Transverse colon (tissue), 4 donors: ENCODE results near the gene ONECUT1.

Experiments
- EP300 ChIP-seq: sonication (generic); formaldehyde crosslinking; IDR thresholded peaks from one replicate; pipeline ENCODE4 v1.6.1; 2017; ENCODE audit warnings: antibody characterized with exemption, low read depth
- POLR2A ChIP-seq: fragments of 450-650 bp; IDR thresholded peaks from one replicate; pipeline ENCODE4 v1.6.1; 2016; ENCODE audit warnings: antibody characterized with exemption, mild to moderate bottlenecking, moderate library complexity
- POLR2AphosphoS5 ChIP-seq, 3 donors: sonication (generic); formaldehyde crosslinking; IDR thresholded peaks; one replicate each; pipeline ENCODE4 v1.6.1; 2016; ENCODE audit warnings: antibody characterized with exemption in 3 of 3
- TF ChIP-seq, protein P1 (sequence below), 5 experiments: fragments of 200-600 bp in 3 of 5; fragments of 450-650 bp in 2 of 5; sonication (generic) in 3 of 5; IDR thresholded peaks; 1 replicate in 2 of 5; 2 replicates in 3 of 5; pipeline ENCODE4 v1.5.1; 2016 to 2017; ENCODE audit warnings: antibody characterized with exemption in 5 of 5, inconsistent platforms in 3 of 5, mild to moderate bottlenecking in 2 of 5, moderate library complexity in 1 of 5

DNA sequence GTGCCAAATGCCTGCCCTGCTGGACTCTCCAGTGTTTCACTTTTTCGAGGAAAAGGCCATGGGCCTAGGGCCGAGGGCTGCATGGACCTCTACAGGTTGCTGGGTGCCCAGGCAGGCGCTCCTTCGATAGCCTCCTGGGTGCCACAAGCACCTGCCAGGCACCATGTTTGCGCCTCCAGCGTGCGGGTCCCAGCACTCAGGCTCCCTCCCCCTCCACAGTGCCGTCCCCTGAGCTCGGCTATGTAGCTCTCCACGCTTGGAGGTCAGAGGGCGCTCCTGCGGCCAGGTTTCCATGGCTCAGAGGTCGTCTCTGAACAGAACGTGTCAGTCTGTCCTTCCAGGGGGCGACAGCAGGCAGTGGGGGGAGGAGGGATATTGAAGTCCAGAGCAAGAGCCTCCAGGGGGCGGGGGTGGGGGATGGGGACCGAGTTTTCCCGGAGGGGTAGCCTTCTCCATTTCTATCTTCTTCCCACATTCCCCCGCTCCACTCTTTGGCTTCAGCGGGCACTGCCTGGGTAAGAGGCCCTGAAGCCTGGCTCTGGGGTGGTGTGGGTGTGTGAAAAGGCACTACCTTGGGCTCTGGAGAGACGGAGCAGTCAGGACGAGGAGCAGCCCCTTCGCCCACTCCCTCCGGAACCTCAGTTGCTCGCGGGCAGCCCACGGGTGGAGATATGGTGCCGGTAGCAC lies 3.6 kb downstream of the ONECUT1 start:
- TF ChIP-seq POLR2A (no peak), POLR2AphosphoS5 (IDR thresholded peaks at IDR 0.05) (no peak), EP300 (no peak)
- TF ChIP-seq, protein P1, sequence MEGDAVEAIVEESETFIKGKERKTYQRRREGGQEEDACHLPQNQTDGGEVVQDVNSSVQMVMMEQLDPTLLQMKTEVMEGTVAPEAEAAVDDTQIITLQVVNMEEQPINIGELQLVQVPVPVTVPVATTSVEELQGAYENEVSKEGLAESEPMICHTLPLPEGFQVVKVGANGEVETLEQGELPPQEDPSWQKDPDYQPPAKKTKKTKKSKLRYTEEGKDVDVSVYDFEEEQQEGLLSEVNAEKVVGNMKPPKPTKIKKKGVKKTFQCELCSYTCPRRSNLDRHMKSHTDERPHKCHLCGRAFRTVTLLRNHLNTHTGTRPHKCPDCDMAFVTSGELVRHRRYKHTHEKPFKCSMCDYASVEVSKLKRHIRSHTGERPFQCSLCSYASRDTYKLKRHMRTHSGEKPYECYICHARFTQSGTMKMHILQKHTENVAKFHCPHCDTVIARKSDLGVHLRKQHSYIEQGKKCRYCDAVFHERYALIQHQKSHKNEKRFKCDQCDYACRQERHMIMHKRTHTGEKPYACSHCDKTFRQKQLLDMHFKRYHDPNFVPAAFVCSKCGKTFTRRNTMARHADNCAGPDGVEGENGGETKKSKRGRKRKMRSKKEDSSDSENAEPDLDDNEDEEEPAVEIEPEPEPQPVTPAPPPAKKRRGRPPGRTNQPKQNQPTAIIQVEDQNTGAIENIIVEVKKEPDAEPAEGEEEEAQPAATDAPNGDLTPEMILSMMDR (IDR thresholded peaks at IDR 0.05), result no peak
